GM21447 (cell line): ENCODE data around the gene HMCN1.
"Not testable (repeated sequence)": the region's sequence is repeated elsewhere in the genome, so short reads cannot be mapped to it uniquely, and the experiment has no call there.

Source experiments
- ATAC-seq: cut with Tn5 transposase; IDR thresholded peaks from one replicate; pipeline ENCODE4 v1.9.1; 2021; ENCODE audit not compliant: unreplicated experiment

Gene HMCN1

DNA sequence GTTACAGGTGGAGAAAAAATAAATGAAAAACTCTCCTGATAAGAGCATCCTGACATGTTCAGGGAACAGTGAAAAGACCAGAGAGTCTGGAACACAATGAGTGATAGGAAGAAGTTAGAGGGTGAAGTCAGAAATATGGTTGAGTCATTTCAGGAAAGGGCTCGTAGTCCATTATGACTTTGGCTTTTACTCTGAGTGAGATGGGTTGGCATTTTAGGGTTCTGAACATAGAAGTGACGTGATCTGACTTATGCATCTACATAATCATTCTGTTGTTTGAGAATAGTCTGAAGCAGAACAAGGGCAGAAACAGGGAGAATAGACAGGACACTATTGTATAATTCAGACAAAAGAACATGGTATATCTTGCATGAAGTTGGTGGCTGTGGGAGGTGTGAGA lies 5.8 kb downstream of the HMCN1 start:
- no peak for ATAC-seq

DNA sequence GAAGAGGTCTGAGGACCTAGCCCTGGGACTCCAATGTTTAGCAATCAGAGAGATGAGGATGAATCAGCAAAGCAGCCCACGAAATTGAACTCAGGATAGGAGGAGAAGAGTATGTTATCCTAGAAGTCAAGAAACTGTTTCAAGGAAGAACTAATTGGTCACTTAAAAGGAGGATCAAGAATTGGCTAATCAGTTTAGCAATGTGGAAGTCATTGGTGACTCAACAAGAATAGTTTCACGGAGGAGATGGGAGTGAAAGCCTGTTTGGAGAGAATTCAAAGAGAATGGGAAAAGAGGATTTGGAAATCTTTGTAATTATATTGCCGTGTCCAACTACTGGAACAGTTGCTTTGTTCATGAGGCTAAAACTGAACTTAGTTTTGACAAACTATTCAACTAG lies 7.4 kb downstream of the HMCN1 start:
- no peak for ATAC-seq

DNA sequence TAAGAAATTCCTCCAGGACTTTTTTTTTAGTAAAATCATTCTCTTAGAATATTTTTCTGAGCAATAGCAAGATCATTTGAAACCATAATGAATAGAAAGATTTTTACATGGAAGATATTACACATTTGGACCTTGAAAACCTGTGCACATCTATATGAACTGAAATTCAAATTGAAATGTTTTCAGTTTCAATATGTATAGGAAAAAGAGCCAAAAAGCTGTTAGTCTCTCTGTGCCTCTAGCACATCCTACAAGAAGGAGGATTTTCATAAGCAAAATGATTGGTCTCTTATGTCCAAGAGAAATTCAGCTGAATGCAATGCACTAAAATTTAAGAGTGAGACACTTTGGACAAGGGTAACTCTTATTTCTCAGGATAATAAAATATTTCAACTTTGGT lies 8.2 kb downstream of the HMCN1 start:
- no peak for ATAC-seq

DNA sequence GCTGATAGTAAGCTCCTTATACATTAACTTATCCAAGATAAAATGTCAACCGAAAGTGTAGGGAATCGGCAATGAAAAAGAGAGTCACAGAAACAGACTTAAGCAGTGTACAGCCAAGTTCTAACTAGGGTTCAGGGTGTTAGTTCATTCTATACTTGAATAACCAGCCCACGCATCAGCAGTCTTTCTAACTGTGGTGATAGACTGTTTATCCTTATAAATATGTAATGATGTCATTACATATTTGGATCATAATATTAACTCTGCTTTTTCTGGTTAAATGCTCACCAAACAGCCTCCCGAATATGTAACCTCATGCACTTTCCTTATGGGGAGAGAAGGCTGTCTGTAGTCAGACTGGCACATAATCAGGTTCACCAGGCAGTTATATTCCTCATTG lies 11.0 kb downstream of the HMCN1 start:
- no peak for ATAC-seq

DNA sequence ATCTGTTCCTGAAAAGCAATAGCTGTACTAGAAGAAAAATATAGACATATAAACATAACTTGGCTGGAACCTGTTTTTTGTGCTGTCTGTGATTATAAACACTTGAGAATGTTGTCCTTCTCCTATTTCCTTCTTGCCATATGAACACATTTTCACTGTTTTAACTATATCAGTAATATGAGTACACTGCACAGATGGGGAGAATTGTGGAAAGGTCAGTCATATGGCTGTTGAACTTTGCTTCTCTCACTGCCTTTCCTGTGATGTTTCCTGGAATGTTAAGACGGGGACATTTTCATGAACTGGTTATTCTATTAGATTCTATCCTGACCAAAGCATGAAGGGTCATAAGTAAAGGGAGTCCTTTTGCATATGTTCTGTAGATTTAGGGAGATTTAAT lies 24.9 kb downstream of the HMCN1 start:
- no peak for ATAC-seq

DNA sequence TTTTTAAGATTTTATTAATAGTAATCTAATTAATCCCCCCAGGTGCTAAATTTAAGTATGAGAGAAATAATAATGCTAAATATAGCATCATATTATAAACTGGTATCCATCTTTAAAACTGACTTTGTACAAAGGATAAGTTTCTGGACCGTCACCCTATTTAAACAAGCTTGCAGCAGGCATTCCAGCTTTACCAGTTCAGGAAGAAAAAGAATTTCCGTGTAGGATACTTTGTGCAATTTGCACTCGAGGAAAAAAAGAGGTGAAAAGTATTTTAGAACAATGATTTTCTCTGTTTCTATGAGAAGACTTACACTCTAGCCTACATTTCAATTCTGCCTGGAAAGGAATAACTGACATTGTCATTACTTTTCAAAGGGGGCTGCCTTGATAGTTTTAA lies 27.6 kb downstream of the HMCN1 start:
- no peak for ATAC-seq

DNA sequence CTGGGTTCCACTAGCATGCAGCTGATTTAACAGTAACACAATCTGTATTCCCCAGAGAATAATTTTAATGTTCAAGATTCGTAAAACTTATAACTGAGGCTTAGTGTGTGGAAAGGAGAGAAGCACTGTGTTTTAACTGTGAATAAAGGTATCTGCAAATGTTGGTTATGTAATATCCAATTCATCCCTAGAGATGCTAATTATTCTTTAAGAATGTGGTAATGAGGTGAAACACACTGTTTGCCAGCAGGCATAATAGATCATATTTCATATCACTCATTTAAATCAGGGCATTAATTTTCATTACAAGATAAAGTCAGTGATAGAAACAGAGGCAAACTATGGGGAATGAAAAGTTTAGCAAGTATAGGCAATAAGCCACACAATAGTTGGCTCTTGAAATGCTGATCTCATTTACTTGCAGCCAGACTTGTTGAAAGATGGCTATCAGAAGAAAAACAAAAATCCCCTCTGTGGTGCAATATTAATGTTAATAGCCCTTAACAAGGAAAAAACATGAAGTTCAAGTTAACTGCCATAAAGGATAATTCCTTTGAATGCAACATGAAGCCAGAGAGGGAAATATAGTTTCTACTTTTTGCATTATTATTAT lies 33.4 kb downstream of the HMCN1 start:
- no peak for ATAC-seq

DNA sequence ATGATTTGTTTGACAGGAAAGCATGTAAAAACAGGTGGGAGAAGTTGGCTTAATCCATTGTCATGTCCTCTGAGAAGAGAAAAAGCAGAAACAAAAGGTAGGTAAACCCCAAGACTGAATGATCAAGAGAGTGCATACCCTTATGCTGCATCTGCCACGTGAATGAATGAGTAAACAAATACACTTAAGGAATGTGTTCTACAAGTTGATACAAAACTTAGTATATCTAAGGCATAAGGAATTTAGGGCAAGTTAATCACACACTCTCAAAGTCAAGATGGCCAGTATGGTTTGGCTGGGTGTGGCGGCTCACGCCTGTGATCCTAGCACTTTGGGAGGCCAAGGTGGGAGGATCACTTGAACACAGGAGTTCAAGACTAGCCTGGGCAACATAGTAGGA lies 34.2 kb downstream of the HMCN1 start:
- no peak for ATAC-seq

DNA sequence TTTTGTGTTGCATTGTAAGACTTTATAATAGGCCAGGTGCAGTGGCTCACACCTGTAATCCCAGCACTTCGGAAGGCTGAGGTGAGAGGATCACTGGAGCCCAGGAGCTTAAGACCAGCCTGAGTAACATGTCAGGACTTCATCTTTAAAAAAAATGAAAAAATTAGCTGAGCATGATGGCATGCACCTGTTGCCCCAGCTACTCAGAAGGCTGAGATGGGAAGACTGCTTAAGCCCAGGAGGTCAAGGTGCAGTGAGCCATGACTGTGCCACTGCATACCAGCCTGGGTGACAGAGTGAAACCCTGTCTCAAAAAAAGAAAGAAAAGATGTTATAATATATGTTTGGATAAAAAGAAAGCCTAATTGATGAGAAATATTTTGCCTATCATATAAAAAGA lies 34.9 kb downstream of the HMCN1 start:
- no peak for ATAC-seq

DNA sequence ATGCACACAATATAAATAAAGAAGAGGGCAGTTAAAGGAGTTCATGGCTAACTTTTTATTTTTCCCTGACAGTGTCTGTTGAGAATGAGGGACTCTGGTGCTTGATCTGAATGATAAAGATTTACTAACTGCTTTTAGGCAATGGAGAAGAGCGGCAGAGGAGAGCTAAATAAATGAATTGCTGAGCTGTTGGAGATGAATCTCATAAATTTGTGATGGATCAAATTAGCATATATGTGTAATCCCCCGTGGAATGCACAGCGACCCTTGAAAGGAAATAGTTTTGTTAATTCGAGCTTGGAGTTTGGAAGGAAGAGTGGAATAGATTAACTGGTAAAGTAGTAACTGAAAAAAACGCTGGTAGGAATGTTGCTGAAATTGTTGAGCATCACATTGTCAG lies 40.2 kb downstream of the HMCN1 start:
- ATAC-seq, result no peak

DNA sequence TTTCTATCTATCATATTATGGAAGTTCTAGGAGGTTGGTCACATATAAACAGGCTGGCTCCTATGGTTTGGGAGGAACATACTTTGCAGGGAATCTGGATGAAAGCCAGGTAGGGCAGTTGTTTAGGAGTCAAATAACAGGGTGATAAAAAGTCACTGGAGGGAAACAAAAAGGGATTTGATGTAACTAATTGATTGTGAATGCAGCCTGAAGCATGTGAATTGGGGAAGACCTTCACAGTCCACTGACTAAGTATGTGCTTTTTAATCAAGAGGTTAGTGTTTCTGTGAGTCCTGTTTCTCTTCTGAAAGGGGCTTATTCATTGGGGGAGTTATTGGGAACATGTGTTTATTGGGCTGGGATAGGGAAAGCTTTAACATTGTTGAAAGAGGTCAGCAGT lies 41.3 kb downstream of the HMCN1 start:
- ATAC-seq, result no peak

DNA sequence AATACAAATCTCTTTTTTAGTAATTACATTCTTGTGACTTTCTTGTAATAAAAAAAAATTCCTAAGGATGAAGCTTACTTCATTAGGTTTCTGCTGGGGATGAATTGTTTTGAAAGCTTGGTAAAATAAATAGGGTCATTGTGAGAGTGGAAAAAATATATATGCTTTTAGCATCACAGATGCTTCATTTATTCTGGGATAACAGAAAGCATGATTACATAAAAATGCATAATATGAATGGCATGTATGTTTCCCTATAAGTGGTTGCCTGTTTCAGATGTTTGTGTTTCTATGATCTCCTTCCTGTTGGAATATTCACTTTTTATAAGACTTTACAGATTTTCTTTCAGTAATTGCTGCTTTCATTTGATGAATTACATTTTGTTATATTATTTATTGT lies 42.3 kb downstream of the HMCN1 start:
- ATAC-seq, result no peak

DNA sequence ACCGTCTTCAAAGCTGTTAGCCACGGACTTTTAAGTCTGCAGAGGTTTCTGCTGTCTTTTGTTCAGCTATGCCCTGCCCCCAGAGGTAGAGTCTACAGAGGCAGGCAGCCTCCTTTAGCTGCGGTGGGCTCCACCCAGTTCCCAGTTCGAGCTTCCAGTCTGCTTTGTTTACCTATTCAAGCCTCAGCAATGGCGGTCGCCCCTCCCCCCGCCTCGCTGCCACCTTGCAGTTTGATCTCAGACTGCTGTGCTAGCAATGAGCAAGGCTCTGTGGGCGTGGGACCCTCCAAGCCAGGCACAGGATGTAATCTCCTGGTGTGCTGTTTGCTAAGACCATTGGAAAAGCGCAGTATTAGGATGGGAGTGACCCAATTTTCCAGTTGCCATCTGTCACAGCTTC lies 49.7 kb downstream of the HMCN1 start:
- ATAC-seq, result not testable (repeated sequence)

DNA sequence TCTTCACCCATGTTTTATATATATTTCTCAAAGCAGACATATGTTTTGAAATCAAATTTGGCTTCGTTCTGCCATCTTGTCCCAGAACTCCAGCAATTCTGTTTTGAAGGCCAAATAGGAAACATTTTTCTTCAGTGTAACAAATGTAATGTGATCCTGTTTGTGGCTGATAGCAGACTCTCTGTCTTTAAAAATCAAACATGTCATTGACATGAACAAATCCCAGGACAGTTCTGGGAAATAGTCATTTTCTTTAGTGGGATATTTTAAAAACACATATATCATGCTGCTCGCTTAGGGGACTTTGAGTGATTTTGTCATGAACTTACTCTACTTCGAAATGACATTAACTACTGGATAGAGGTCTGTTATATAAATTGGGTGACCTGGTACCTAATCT lies 51.4 kb downstream of the HMCN1 start:
- ATAC-seq, result no peak

DNA sequence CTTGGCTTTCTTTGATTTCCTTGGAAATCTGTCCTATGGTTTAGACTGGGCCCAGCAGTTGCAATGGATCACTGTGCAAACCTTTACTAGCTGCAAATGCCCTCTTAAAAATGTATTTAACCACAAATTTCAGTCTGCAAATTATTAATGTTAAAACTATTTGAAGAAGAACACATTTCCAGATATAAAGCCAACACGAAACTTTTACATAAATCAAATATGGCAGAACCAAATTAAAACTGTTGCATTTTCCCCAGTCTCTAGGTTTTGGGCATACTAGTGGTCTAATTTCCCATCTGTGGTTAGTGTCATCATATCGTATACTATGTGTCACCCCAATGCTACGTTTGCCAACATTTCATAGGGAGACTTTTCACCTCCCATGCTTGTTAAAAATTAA lies 52.3 kb downstream of the HMCN1 start:
- no peak for ATAC-seq

DNA sequence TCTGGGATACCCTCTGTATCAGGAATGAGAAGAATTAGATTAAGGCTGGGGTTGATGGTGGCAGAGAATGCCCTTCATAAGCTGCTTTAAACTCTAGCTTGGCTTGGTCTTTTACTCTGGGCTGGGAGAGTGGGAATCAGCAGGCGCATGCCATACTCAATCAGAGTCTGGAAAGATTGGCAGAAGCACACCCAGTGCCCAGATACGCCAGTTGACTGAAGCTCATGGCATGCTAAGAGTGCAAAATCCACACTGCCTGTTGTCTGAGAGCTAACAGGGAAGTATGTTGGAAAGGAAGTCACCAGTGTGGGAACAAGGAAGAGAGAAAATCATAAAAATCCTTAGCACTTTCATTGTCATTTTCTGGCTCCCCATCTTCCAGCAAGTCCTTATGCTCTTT lies 53.0 kb downstream of the HMCN1 start:
- ATAC-seq, result no peak

DNA sequence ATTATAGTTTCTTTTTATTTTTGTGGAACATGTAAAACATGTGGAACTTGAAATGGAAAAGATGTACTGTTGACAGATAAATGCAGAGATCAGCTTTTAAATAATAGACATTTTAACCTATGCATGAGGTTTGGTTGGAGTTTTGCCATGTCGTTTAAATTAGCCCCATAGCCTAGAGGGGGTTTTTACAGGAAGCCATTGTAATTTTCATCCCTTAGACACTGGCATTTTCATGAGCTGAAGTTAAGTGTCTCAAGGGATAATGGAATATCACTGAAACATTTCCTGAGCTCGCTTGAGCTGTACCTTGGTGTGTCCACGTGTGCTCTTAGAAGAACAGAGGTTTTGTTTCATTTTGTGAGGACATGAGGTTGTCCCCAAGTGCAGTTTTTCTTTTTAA lies 54.2 kb downstream of the HMCN1 start:
- ATAC-seq, result no peak

DNA sequence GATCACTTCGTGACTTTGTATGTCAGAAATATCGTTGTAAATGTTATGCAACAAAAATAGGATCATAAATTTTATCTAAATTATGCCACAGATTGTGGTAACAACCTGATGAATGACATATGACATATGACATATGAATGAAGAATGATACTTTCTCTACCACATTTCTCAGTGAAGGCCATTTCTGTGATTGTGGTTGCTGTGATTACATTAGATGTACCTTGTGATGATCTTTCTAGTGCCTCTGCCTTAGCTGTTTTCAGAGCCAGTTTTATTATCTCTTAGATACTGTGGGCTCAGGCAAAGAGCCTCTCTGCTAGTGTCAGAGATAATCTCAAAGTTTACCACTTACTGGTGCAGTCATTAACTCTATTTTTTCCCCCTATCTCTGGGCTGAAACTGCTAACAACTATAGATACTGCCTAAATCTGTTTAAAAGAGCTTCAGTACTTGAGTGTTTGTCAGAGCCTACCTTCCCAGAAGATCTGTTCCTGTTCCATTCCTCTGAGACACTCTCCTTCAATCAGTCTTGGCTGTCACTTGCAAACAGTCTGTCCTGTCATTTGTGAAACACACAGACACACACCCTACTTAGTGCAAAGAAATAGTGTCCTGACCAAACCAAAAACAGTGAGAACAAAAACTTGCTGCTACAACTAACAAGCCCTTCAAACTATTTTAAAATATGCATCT lies 55.5 kb downstream of the HMCN1 start:
- ATAC-seq, result no peak

DNA sequence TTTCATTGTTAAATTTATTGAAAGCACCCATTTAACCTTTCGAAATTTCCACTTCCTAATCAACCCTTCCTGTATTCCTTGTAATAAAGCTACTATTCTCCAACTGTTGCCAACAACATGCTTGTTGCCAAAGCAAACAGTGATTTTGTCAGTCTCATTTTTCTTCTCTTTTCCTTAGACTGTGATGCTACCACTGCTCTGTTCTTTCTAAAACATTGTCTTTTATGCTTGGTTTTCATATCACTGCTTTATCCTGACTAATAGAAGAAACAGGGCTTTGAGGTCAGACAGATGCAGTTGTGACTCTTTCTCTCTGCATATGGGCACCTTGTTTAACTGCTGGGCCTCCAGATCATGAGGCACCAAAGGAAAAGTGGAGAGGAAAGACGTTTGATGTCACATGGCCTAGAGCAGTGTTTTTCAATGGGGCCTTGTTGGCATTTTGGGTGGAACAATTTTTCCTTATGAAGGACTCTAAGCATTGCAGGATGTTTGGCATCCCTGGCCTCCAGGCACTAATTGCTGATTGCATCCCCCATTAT lies 56.1 kb downstream of the HMCN1 start:
- no peak for ATAC-seq

DNA sequence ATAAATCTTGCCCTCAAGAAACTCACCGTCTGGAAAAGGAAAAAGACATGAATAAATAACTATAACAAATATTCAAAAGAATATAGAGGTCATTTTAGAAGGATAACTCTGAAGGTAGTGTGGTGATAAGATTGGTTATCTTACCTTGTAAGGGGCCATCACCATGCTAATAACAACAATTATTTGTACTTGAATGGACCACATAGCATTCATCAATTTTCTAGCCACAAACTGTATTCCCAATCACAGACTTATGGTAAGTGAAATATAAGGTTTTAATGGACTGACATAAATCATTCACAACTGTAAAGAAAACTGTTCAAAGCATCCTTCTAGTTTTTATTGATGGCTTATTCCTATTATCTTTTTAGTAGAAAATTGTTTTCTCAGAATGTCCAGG lies 57.8 kb downstream of the HMCN1 start:
- no peak for ATAC-seq

DNA sequence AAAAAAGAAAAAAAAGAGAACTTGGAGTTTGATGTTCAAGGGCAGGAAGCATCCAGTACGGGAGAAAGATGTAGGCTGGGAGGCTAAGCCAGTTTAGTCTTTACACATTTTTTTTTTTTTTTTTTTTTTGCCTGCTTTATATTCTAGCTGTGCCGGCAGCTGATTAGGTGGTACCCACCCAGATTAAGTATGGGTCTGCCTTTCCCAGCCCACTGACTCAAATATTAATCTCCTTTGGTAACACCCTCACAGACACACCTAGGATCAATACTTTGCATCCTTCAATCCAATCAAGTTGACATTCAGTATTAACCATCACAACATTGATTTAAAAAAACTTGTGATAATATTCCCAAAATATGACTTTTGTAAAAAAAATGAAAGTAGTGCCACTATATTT lies 60.3 kb downstream of the HMCN1 start:
- ATAC-seq, result not testable (repeated sequence)

DNA sequence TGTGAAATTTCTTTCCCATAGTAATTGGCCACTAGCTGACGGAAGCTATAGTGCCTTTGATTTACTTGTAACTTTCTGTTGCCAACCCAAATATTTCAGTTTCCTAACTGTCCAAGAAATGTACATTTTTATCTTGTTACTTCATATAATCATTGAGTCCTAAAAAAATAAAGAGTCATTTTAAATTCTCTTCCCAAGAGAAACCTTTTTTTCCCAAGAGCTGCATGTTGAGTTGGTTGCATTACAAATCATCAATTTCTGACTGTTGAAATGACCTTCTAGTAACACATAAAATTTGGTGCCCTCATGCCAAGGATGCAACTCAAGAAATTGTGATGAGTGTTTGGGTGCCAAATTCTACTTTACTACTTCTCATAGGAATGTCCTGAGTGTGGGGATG lies 61.0 kb downstream of the HMCN1 start:
- no peak for ATAC-seq

DNA sequence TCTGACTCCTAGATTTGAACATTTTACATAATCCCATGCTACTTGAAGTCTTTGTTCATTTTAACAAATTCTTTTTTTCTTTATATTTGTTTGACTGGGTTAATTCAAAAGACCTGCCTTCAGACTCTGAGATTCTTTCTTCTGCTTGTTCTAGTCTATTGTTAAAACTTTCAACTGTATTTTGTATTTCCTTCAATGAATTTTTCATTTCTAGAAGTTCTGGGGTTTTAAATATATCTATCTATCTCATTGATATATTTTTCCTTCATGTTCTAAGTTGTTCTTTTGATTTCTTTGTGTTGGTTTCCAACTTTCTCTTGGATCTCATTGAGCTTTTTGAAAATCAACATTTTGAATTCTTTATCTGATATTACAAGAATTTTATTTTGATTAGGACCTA lies 64.3 kb downstream of the HMCN1 start:
- ATAC-seq, result no peak
